WTC11 (cell line): Measurements from ENCODE around the gene RASA2. TPM values are rescaled to one million over a fixed set of nuclear protein-coding genes. Genes with fewer than 3 reads are reported as not detected.

ENCODE experiments used
- ATAC-seq: fragments of 200-7000 bp; cut with Tn5 transposase; 2 replicates; pipeline ENCODE4 v1.10.0; 2021; ENCODE audit warnings: mild to moderate bottlenecking, moderate library complexity
- Bru-seq: library from RNA; stranded (reverse); fragments of 400-500 nt; gene quantifications from one replicate; lab custom pipeline; 2021; lab: Mats Ljungman, UMichigan
- CTCF ChIA-PET: fragments of 300-600 bp; sonication (Branson Sonifier 250); formaldehyde crosslinking; loops from one replicate; lab custom pipeline; 2021; ENCODE audit warnings: antibody characterized with exemption; lab: Charles Lee
- POLR2A ChIA-PET: fragments of 350-600 bp; sonication (Branson Sonifier 250); formaldehyde crosslinking; loops from one replicate; lab custom pipeline; 2021; ENCODE audit warnings: antibody characterized with exemption; lab: Charles Lee
- DNase-seq: peaks from one replicate; pipeline ENCODE4 v3.0.0; 2021; ENCODE audit warnings: low spot score
- H3K27ac Mint-ChIP-seq: 2 replicates; pipeline ENCODE4 v1.8.0; 2021; ENCODE audit warnings: mixed read lengths
- H3K27me3 Mint-ChIP-seq: 2 replicates; pipeline ENCODE4 v1.8.0; 2021; ENCODE audit warnings: low read depth, mild to moderate bottlenecking, moderate library complexity, mixed read lengths
- H3K36me3 Mint-ChIP-seq: 2 replicates; pipeline ENCODE4 v1.8.0; 2021; ENCODE audit warnings: mixed read lengths
- H3K4me1 Mint-ChIP-seq: 2 replicates; pipeline ENCODE4 v1.8.0; 2022; ENCODE audit warnings: mixed read lengths
- H3K4me3 Mint-ChIP-seq: 2 replicates; pipeline ENCODE4 v1.8.0; 2021; ENCODE audit warnings: mild to moderate bottlenecking, moderate library complexity, mixed read lengths
- H3K9me3 Mint-ChIP-seq: 2 replicates; pipeline ENCODE4 v1.8.0; 2021; ENCODE audit warnings: mixed read lengths
- ATF6 ChIP-seq: sonication (generic); formaldehyde crosslinking; IDR thresholded peaks from 2 replicates; pipeline ENCODE4 v1.8.1; 2023; ENCODE audit warnings: mild to moderate bottlenecking, missing genetic modification reagents
- CBFB ChIP-seq: sonication (generic); formaldehyde crosslinking; IDR thresholded peaks from 2 replicates; pipeline ENCODE4 v1.8.1; 2022; ENCODE audit warnings: mild to moderate bottlenecking, low read depth, missing genetic modification reagents
- CDX4 ChIP-seq: fragments of 250-450 bp; sonication (Bioruptor Pico); IDR thresholded peaks from 2 replicates; pipeline ENCODE4 v1.9.0; 2021; ENCODE audit warnings: moderate library complexity, mild to moderate bottlenecking, inconsistent platforms, borderline replicate concordance
- CREM ChIP-seq: sonication (generic); formaldehyde crosslinking; IDR thresholded peaks from 2 replicates; pipeline ENCODE4 v1.8.1; 2022; ENCODE audit warnings: mild to moderate bottlenecking, missing genetic modification reagents, moderate library complexity
- E2F4 ChIP-seq: sonication (generic); formaldehyde crosslinking; IDR thresholded peaks from 2 replicates; pipeline ENCODE4 v1.8.1; 2022; ENCODE audit warnings: low read depth, mild to moderate bottlenecking, moderate library complexity, missing genetic modification reagents, borderline replicate concordance
- ELF4 ChIP-seq: sonication (generic); formaldehyde crosslinking; IDR thresholded peaks from 2 replicates; pipeline ENCODE4 v1.8.1; 2022; ENCODE audit warnings: low read depth, mild to moderate bottlenecking, moderate library complexity, missing genetic modification reagents
- ESRRA ChIP-seq: sonication (generic); formaldehyde crosslinking; IDR thresholded peaks from 2 replicates; pipeline ENCODE4 v1.8.1; 2022; ENCODE audit warnings: mild to moderate bottlenecking, missing genetic modification reagents, borderline replicate concordance
- FOXP4 ChIP-seq: sonication (generic); formaldehyde crosslinking; IDR thresholded peaks from 2 replicates; pipeline ENCODE4 v1.8.0; 2022; ENCODE audit warnings: mild to moderate bottlenecking, missing genetic modification reagents
- GABPB1 ChIP-seq: sonication (generic); formaldehyde crosslinking; IDR thresholded peaks from 2 replicates; pipeline ENCODE4 v1.8.1; 2023; ENCODE audit warnings: mild to moderate bottlenecking, missing genetic modification reagents
- HMGA2 ChIP-seq: fragments of 250-450 bp; sonication (Bioruptor Pico); IDR thresholded peaks from 2 replicates; pipeline ENCODE4 v1.4.0; 2021; ENCODE audit warnings: mild to moderate bottlenecking, moderate library complexity
- HMGXB4 ChIP-seq: sonication (generic); formaldehyde crosslinking; IDR thresholded peaks from 2 replicates; pipeline ENCODE4 v1.8.1; 2023; ENCODE audit warnings: mild to moderate bottlenecking, moderate library complexity, missing genetic modification reagents
- NR1H2 ChIP-seq: sonication (generic); formaldehyde crosslinking; IDR thresholded peaks from 2 replicates; pipeline ENCODE4 v1.9.0; 2021; ENCODE audit warnings: mild to moderate bottlenecking, moderate library complexity, missing genetic modification reagents
- NR3C1 ChIP-seq: sonication (generic); formaldehyde crosslinking; conservative IDR thresholded peaks from 2 replicates; pipeline ENCODE4 v1.8.1; 2023; ENCODE audit warnings: low read depth, mild to moderate bottlenecking, missing genetic modification reagents
- PRDM15 ChIP-seq: sonication (generic); formaldehyde crosslinking; IDR thresholded peaks from 2 replicates; pipeline ENCODE4 v1.8.0; 2022; ENCODE audit warnings: missing genetic modification reagents
- RELA ChIP-seq: sonication (generic); formaldehyde crosslinking; IDR thresholded peaks from 2 replicates; pipeline ENCODE4 v1.8.1; 2022; ENCODE audit warnings: missing genetic modification reagents, mild to moderate bottlenecking, borderline replicate concordance
- SOX15 ChIP-seq: fragments of 250-450 bp; sonication (Bioruptor Pico); IDR thresholded peaks from 2 replicates; pipeline ENCODE4 v1.9.0; 2021; ENCODE audit warnings: mild to moderate bottlenecking
- long read RNA-seq, 3 experiments: library from RNA in 1 of 3; library from capped mRNA in 1 of 3; library from polyadenylated mRNA in 1 of 3; unstranded in 2 of 3; stranded (forward) in 1 of 3; transcript quantifications; one replicate each; pipeline ENCODE4 v2.0.0, GENCODE V29; 2021
- total RNA-seq: library from RNA; stranded (reverse); gene quantifications from 3 replicates; pipeline ENCODE4 v1.2.3, GENCODE V29; 2021
- TF ChIP-seq, protein P1 (sequence below): sonication (generic); formaldehyde crosslinking; IDR thresholded peaks from 2 replicates; pipeline ENCODE4 v1.8.1; 2023; ENCODE audit warnings: mild to moderate bottlenecking, missing genetic modification reagents
- TF ChIP-seq, protein P2 (sequence below): sonication (generic); formaldehyde crosslinking; conservative IDR thresholded peaks from 2 replicates; pipeline ENCODE4 v1.8.1; 2023; ENCODE audit warnings: mild to moderate bottlenecking, low read depth, missing genetic modification reagents, moderate library complexity

Gene RASA2
- total RNA-seq (13.9 to 16.8 TPM (median 16.4 TPM) in 3 replicates), Bru-seq, nascent RNA (percentile 81 among the genes with signal in this experiment)
- long read RNA-seq, experiment 1, full-length matches to known transcripts = 47 of 110 reads
- long read RNA-seq, experiment 1, partial matches to known transcripts = 29 of 110 reads
- long read RNA-seq, experiment 1, other reads (novel, unspliced or antisense) = 34 of 110 reads
- long read RNA-seq, experiment 2, full-length matches to known transcripts = 2 of 14 reads
- long read RNA-seq, experiment 2, partial matches to known transcripts = 6 of 14 reads
- long read RNA-seq, experiment 2, other reads (novel, unspliced or antisense) = 6 of 14 reads
- long read RNA-seq, experiment 3 = 0 reads

DNA sequence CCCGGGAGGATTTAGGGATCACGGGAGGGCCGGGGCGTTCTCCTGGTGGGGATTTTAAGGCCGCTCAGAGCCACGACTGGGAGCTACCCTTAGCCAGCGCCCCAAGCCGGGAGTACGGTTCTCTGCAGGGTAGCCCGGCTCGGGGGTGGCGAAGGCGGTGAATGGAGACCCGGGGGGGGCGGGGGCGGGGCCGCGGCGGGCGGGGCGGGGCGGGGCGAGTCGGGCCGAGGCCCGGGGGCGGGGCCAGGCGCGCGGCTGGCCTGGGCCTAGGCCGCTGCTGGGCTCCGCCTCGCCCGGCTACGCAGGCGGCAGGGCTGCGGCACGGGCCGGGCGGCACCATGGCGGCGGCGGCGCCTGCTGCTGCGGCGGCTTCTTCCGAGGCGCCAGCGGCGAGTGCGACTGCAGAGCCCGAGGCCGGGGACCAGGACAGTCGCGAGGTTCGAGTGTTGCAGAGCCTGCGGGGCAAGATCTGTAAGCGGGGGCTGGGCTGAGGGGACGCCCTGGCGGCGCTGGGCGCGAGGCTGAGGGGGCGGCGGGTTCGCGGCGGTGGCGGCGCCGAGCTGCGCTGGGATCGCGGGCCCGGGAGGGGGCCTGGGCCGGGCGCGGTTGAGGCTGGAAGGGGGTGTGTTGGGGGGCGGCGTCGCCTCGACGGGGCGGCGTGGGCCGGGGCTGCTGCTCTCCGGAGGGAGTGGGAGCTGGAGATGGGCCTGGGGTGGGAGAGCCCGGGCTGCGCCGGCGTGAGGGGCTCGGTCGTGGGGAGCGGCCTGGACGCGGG is at the start of gene RASA2:
TSS of gene RASA2 (plus strand) at position 282 of the 775 bp plus-strand sequence. CDS start at position 339, 57 bp downstream.
- peak; percentile 87 for ATAC-seq
- TF ChIP-seq CREM (CRISPR knock-in tag) (0 out of 2 replicates have a peak, but pooled peaks have one; percentile 23), NR1H2 (no peak), HMGA2 (CRISPR knock-in tag) (no peak), E2F4 (CRISPR knock-in tag) (peak; percentile 40), HMGXB4 (CRISPR knock-in tag) (no peak; the same call in 1 of the 2 replicates), GABPB1 (CRISPR knock-in tag) (peak; percentile 40; the same call in 1 of the 2 replicates), ESRRA (CRISPR knock-in tag) (no peak), CBFB (CRISPR knock-in tag) (no peak), ELF4 (CRISPR knock-in tag) (no peak), CDX4 (CRISPR knock-in tag) (no peak), SOX15 (CRISPR knock-in tag) (no peak), ATF6 (CRISPR knock-in tag) (no peak), NR3C1 (CRISPR knock-in tag) (0 out of 2 replicates have a peak, but pooled peaks have one; percentile 91), RELA (CRISPR knock-in tag) (peak; percentile 76; the same call in 1 of the 2 replicates), PRDM15 (no peak), FOXP4 (CRISPR knock-in tag) (no peak)
- TF ChIP-seq, protein P1, sequence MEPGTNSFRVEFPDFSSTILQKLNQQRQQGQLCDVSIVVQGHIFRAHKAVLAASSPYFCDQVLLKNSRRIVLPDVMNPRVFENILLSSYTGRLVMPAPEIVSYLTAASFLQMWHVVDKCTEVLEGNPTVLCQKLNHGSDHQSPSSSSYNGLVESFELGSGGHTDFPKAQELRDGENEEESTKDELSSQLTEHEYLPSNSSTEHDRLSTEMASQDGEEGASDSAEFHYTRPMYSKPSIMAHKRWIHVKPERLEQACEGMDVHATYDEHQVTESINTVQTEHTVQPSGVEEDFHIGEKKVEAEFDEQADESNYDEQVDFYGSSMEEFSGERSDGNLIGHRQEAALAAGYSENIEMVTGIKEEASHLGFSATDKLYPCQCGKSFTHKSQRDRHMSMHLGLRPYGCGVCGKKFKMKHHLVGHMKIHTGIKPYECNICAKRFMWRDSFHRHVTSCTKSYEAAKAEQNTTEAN (CRISPR knock-in tag) = 0 out of 2 replicates have a peak, but pooled peaks have one; percentile 6
- TF ChIP-seq, protein P2, sequence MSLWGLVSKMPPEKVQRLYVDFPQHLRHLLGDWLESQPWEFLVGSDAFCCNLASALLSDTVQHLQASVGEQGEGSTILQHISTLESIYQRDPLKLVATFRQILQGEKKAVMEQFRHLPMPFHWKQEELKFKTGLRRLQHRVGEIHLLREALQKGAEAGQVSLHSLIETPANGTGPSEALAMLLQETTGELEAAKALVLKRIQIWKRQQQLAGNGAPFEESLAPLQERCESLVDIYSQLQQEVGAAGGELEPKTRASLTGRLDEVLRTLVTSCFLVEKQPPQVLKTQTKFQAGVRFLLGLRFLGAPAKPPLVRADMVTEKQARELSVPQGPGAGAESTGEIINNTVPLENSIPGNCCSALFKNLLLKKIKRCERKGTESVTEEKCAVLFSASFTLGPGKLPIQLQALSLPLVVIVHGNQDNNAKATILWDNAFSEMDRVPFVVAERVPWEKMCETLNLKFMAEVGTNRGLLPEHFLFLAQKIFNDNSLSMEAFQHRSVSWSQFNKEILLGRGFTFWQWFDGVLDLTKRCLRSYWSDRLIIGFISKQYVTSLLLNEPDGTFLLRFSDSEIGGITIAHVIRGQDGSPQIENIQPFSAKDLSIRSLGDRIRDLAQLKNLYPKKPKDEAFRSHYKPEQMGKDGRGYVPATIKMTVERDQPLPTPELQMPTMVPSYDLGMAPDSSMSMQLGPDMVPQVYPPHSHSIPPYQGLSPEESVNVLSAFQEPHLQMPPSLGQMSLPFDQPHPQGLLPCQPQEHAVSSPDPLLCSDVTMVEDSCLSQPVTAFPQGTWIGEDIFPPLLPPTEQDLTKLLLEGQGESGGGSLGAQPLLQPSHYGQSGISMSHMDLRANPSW = no peak

More for the DNA sequence above, at the start of gene RASA2:
- Mint-ChIP-seq H3K4me1 (peaks cover 44% of the 10 kb centered on the region), H3K9me3 (no peaks in the 10 kb centered on the region), H3K27ac (peak within 1 kb of the TSS; percentile 86), H3K27me3 (peaks cover 8% of the 10 kb centered on the region; the same call in 1 of the 2 replicates), H3K4me3 (peak within 1 kb of the TSS; percentile 88), H3K36me3 (no peaks in the 10 kb centered on the region)
- ChIA-PET POLR2A (interaction anchor here (0.6 to 1.5 kb wide), 6 partner anchors 11 to 480 kb away, joined by 3 to 5 read pairs (median 3); no protein-coding TSS in a partner anchor), CTCF (interaction anchor here (1.1 to 1.4 kb wide), 6 partner anchors 27 to 255 kb away, joined by 3 to 8 read pairs (median 4); partner anchors contain the start of gene PXYLP1)
- peak; percentile 71 for DNase-seq
